Measurements from ENCODE around the gene FUT8. TPM values are rescaled to one million over a fixed set of nuclear protein-coding genes. Genes with fewer than 3 reads are reported as not detected.
"Not testable (repeated sequence)": the region's sequence is repeated elsewhere in the genome, so short reads cannot be mapped to it uniquely, and the experiment has no call there.

Gene FUT8
- total RNA-seq, 1 experiment from 2014 or later = 129 TPM

DNA sequence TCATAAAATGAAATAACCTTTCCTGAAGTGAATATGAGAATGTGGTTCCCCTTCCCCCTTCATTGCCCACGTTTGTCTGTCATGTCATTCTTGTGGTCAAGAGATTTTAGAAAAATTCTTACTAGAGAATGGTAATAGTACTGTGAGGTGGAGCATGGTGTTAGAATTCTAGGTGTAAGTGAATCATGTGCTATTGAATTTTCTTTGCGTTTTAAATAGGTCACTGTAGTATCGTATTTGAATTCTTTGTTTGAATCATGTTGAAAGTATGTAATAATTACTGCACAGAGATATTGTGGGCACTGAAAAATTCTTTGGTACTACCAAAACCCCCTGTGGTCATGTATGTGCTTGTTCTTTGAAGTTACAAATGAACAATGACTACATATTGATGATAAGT lies 49.9 kb downstream of the FUT8 start:
- Mint-ChIP-seq H3K4me1 (ENCODE audit: low read depth, unreplicated experiment) (peaks cover 45% of the 10 kb centered on the region), H3K4me3 (ENCODE audit: low read depth, unreplicated experiment) (no peak overlapping the region), H3K27me3 (ENCODE audit: unreplicated experiment) (no peaks in the 10 kb centered on the region), H3K9me3 (ENCODE audit: low read depth, unreplicated experiment) (no peaks in the 10 kb centered on the region), H3K36me3 (ENCODE audit: insufficient read depth, unreplicated experiment) (peaks cover 22% of the 10 kb centered on the region), H3K27ac (ENCODE audit: unreplicated experiment) (no peak overlapping the region)
- no peak for DNase-seq
- intact Hi-C loops (cut with micrococcal nuclease; ENCODE audit: unreplicated experiment) = no loop called here
- BruUV-seq (replicated peaks) = no TSS peak
- CTCF ChIA-PET = no interaction called here
- TF ChIP-seq, protein P1, sequence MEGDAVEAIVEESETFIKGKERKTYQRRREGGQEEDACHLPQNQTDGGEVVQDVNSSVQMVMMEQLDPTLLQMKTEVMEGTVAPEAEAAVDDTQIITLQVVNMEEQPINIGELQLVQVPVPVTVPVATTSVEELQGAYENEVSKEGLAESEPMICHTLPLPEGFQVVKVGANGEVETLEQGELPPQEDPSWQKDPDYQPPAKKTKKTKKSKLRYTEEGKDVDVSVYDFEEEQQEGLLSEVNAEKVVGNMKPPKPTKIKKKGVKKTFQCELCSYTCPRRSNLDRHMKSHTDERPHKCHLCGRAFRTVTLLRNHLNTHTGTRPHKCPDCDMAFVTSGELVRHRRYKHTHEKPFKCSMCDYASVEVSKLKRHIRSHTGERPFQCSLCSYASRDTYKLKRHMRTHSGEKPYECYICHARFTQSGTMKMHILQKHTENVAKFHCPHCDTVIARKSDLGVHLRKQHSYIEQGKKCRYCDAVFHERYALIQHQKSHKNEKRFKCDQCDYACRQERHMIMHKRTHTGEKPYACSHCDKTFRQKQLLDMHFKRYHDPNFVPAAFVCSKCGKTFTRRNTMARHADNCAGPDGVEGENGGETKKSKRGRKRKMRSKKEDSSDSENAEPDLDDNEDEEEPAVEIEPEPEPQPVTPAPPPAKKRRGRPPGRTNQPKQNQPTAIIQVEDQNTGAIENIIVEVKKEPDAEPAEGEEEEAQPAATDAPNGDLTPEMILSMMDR (IDR thresholded peaks at IDR 0.05; ENCODE audit: unreplicated experiment) = no peak

DNA sequence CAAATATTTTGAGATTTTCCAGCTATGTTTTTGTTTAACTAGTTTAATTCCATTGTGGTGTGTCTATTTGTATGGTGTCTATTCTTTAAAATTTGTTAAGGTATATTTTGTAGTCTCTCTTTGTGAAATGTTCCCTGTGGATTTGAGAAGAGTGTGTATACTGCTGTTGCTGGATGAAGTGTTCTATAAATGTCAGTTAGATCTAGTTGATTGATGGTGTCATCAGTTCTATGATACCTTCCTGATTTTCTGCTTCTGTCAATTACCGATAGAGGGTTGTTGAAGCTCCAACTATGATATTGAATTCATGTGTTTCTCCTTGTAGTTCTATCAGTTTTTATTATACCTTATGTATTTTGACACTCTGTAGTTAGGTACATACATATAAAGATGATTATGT lies 53.1 kb downstream of the FUT8 start:
- Mint-ChIP-seq H3K27ac (ENCODE audit: unreplicated experiment) (no peak overlapping the region), H3K9me3 (ENCODE audit: low read depth, unreplicated experiment) (no peaks in the 10 kb centered on the region), H3K36me3 (ENCODE audit: insufficient read depth, unreplicated experiment) (peaks cover 31% of the 10 kb centered on the region), H3K4me3 (ENCODE audit: low read depth, unreplicated experiment) (no peak overlapping the region), H3K4me1 (ENCODE audit: low read depth, unreplicated experiment) (peaks cover 56% of the 10 kb centered on the region), H3K27me3 (ENCODE audit: unreplicated experiment) (no peaks in the 10 kb centered on the region)
- CTCF ChIA-PET = no interaction called here
- no peak for DNase-seq
- TF ChIP-seq, protein P1 (IDR thresholded peaks at IDR 0.05; ENCODE audit: unreplicated experiment) = no peak
- no TSS peak for BruUV-seq (replicated peaks)
- intact Hi-C loops (cut with micrococcal nuclease; ENCODE audit: unreplicated experiment) = no loop called here

DNA sequence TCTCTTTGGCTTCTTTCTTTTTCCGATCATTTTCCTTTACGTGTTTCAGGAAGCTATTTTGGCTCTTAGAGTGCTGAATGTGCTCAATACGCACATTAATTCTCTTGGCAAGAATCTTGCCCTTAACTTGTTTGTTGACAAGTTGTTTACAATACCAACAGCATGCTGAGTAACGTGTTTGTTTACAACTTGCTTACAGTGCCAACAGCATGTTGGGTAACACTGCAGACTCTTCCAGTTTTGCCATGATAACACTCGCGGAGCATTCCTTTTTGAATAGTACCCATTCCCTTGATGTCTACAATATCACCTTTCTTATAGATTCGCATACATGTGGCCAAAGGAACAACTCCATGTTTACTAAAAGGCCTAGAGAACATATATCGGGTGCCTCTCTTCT lies 55.4 kb downstream of the FUT8 start:
- intact Hi-C loops (cut with micrococcal nuclease; ENCODE audit: unreplicated experiment); CTCF ChIA-PET; BruUV-seq (replicated peaks); H3K27me3 Mint-ChIP-seq (ENCODE audit: unreplicated experiment); H3K4me3 Mint-ChIP-seq (ENCODE audit: low read depth, unreplicated experiment); H3K9me3 Mint-ChIP-seq (ENCODE audit: low read depth, unreplicated experiment); DNase-seq; H3K27ac Mint-ChIP-seq (ENCODE audit: unreplicated experiment): not testable (repeated sequence)
- Mint-ChIP-seq H3K4me1 (ENCODE audit: low read depth, unreplicated experiment) (peaks cover 41% of the 10 kb centered on the region), H3K36me3 (ENCODE audit: insufficient read depth, unreplicated experiment) (peaks cover 24% of the 10 kb centered on the region)

DNA sequence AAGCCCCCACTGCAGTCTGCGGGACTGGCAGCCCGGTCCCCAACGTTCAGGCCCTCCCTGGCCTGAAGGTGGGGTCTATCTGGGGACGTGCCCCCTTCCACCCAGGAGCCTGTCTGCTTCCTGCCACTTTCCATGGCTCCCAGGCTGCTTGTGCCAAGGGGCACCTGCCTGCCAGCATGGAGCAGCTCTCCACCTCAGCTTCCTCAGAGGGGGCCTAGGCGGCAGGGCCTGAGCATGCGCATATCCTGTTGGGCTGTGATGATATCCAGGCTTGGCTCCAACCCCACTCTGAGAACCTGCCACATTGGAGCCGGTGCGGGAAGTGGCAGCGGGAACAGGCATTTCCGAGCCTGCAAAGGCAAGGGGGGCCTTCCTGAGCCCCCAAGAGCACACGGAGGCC lies 57.4 kb downstream of the FUT8 start:
- Mint-ChIP-seq H3K9me3 (ENCODE audit: low read depth, unreplicated experiment) (no peaks in the 10 kb centered on the region), H3K4me3 (ENCODE audit: low read depth, unreplicated experiment) (no peak overlapping the region), H3K27me3 (ENCODE audit: unreplicated experiment) (no peaks in the 10 kb centered on the region), H3K36me3 (ENCODE audit: insufficient read depth, unreplicated experiment) (peaks cover 24% of the 10 kb centered on the region), H3K27ac (ENCODE audit: unreplicated experiment) (no peak overlapping the region), H3K4me1 (ENCODE audit: low read depth, unreplicated experiment) (peaks cover 42% of the 10 kb centered on the region)
- CTCF ChIA-PET = no interaction called here
- BruUV-seq (replicated peaks) = no TSS peak
- TF ChIP-seq, protein P1 (IDR thresholded peaks at IDR 0.05; ENCODE audit: unreplicated experiment) = no peak
- DNase-seq = no peak
- intact Hi-C loops (cut with micrococcal nuclease; ENCODE audit: unreplicated experiment) = no loop called here

DNA sequence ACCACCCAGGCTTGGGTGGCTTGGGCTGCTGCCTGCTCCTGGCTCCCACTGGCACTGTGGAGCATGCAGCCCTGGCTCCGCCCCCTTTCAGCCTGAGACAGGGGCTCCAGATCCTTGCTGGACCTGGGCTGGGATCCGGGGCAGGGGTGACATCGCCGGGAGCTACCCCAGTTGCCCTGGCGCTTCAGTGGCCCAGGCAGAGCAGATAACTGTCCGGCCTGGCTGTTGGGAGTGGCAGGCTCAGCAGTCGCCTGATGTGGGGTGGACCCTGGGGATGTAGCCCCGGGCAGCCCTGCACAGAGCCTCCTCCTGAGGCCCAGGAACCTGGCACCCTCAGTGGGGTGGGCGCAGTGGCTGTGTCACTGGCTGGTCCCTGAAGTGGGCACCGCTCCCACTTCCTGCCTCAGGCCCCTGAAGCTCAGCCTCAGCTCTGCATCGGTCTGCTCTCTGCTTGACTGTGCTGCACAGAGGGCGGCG lies 57.9 kb downstream of the FUT8 start:
- Mint-ChIP-seq H3K27me3 (ENCODE audit: unreplicated experiment) (no peaks in the 10 kb centered on the region), H3K4me1 (ENCODE audit: low read depth, unreplicated experiment) (peaks cover 42% of the 10 kb centered on the region), H3K4me3 (ENCODE audit: low read depth, unreplicated experiment) (no peak overlapping the region), H3K36me3 (ENCODE audit: insufficient read depth, unreplicated experiment) (peaks cover 21% of the 10 kb centered on the region), H3K9me3 (ENCODE audit: low read depth, unreplicated experiment) (no peaks in the 10 kb centered on the region), H3K27ac (ENCODE audit: unreplicated experiment) (no peak overlapping the region)
- intact Hi-C loops (cut with micrococcal nuclease; ENCODE audit: unreplicated experiment) = no loop called here
- CTCF ChIA-PET = no interaction called here
- TF ChIP-seq, protein P1 (IDR thresholded peaks at IDR 0.05; ENCODE audit: unreplicated experiment) = no peak
- no peak for DNase-seq
- BruUV-seq (replicated peaks) = no TSS peak

Measured in Calu3 (cell line).